SH-SY5Y (cell line): ENCODE results near the gene SYT2.
A peak's percentile ranks its signal among the peaks of the same experiment; 100 is the strongest.

ENCODE experiments used
- GATA2 ChIP-seq: IDR thresholded peaks from 2 replicates; pipeline ENCODE4 v1.6.1; 2011; ENCODE audit warnings: mild to moderate bottlenecking, low read depth, low read length
- GATA3 ChIP-seq: IDR thresholded peaks from 2 replicates; pipeline ENCODE4 v1.6.1; 2011; ENCODE audit warnings: low read depth, mild to moderate bottlenecking, low read length, moderate library complexity

DNA sequence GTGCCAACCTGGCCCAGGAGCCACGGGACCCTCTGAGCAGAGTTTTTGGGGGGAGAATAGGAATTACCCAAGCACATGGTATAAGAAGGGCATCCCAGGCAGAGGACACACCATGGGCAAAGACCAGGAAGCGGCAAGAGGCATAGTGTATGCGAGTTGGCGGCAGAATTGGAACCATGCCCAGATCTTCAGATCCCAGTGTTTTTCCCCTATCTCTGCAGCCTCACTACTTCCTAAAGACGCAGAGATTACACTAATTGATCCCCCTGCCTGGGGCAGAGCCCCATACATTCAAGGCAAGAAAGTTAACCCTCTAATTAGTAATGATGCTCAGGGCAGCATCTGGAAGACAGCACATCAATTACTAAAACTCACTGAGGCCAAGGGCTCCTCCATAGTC lies 48.2 kb downstream of the SYT2 start:
- TF ChIP-seq GATA2 (peak; percentile 90), GATA3 (no peak)
